ENCODE data around the gene ZNF562. TPM values are rescaled to one million over a fixed set of nuclear protein-coding genes. Genes with fewer than 3 reads are reported as not detected.
"Not testable (repeated sequence)": the region's sequence is repeated elsewhere in the genome, so short reads cannot be mapped to it uniquely, and the experiment has no call there.

Gene ZNF562
- total RNA-seq (10 to 100 TPM; 23.9 to 29.5 (median 25.9) TPM), polyA plus RNA-seq (7.5 TPM)
- long read RNA-seq, donor 1, partial matches to known transcripts, result 0 of 10 reads
- long read RNA-seq, donor 1, other reads (novel, unspliced or antisense), result 6 of 10 reads
- long read RNA-seq, donor 2, partial matches to known transcripts, result 0 of 2 reads
- long read RNA-seq, donor 2, other reads (novel, unspliced or antisense), result 2 of 2 reads
- long read RNA-seq, donor 3, partial matches to known transcripts, result 0 of 21 reads
- long read RNA-seq, donor 3, other reads (novel, unspliced or antisense), result 19 of 21 reads
- long read RNA-seq, donor 4, partial matches to known transcripts, result 0 of 2 reads
- long read RNA-seq, donor 4, other reads (novel, unspliced or antisense), result 1 of 2 reads

GRCh38 chr19:9674663-9675357 lies at the start of gene ZNF562:
TSS of gene ZNF562 (minus strand) at chr19:9675100. CDS start at chr19:9660744, 14,356 bp downstream.
- ATAC-seq (peak; percentile 98 to 99), DNase-seq (peak; percentile 90 to 96 (median 95))
- Histone ChIP-seq H3K9me3 (ENCODE audit: control insufficient read depth, low read length) (no peaks in the 10 kb centered on the region), H3K4me1 (ENCODE audit: control insufficient read depth, insufficient read depth, low read length) (no peaks in the 10 kb centered on the region), H3K27me3 (ENCODE audit: control insufficient read depth, insufficient read depth) (no peaks in the 10 kb centered on the region), H3K4me3 (ENCODE audit: low read length) (peak within 1 kb of the TSS; percentile 89), H3K27ac (ENCODE audit: low read length) (peak within 1 kb of the TSS; percentile 96)
- intact Hi-C loops (cut with DNase I), result loop anchor here in 2 of 4 donors (5.0 to 10.0 kb wide), 2 partner anchors 92 to 110 kb away; partner anchors contain the start of gene ZNF846 (in 1 of the 2)
- under 1% methylated on average over 42 of the region's 42 CpGs for WGBS

GRCh38 chr19:9724157-9724556 lies 49.3 kb upstream of the ZNF562 start:
- no peak overlapping the region for H3K27ac ChIP-seq (ENCODE audit: low read length)
- WGBS, result 86% methylated on average over 4 of the region's 4 CpGs
- intact Hi-C loops (cut with DNase I), result no loop called here
- no peak for ATAC-seq
- H3K9me3 ChIP-seq (ENCODE audit: control insufficient read depth, low read length), result no peaks in the 10 kb centered on the region
- H3K27me3 ChIP-seq (ENCODE audit: control insufficient read depth, insufficient read depth), result no peaks in the 10 kb centered on the region
- H3K4me3 ChIP-seq (ENCODE audit: low read length), result no peak overlapping the region
- DNase-seq, result no peak
- H3K4me1 ChIP-seq (ENCODE audit: control insufficient read depth, insufficient read depth, low read length), result peaks cover 2% of the 10 kb centered on the region

GRCh38 chr19:9721861-9722260 lies 47.0 kb upstream of the ZNF562 start:
- Histone ChIP-seq H3K27me3 (ENCODE audit: control insufficient read depth, insufficient read depth) (no peaks in the 10 kb centered on the region), H3K4me3 (ENCODE audit: low read length) (no peak overlapping the region), H3K9me3 (ENCODE audit: control insufficient read depth, low read length) (no peaks in the 10 kb centered on the region), H3K4me1 (ENCODE audit: control insufficient read depth, insufficient read depth, low read length) (peaks cover 2% of the 10 kb centered on the region), H3K27ac (ENCODE audit: low read length) (no peak overlapping the region)
- ATAC-seq (no peak), DNase-seq (no peak)
- intact Hi-C loops (cut with DNase I), result no loop called here
- WGBS, result 50% methylated on average over 6 of the region's 6 CpGs

- ATAC-seq, result no peak
- WGBS, result 66% methylated on average over 4 of the region's 4 CpGs
- intact Hi-C loops (cut with DNase I), result no loop called here
These were observed 45.6 kb upstream of the ZNF562 start for GRCh38 chr19:9720541-9720940.

GRCh38 chr19:9711815-9712214 lies 36.9 kb upstream of the ZNF562 start:
- WGBS, result 95% methylated on average over 3 of the region's 3 CpGs
- Histone ChIP-seq H3K27ac (ENCODE audit: low read length) (no peak overlapping the region), H3K4me1 (ENCODE audit: control insufficient read depth, insufficient read depth, low read length) (no peaks in the 10 kb centered on the region), H3K9me3 (ENCODE audit: control insufficient read depth, low read length) (no peaks in the 10 kb centered on the region), H3K27me3 (ENCODE audit: control insufficient read depth, insufficient read depth) (no peaks in the 10 kb centered on the region), H3K4me3 (ENCODE audit: low read length) (no peak overlapping the region)
- intact Hi-C loops (cut with DNase I), result no loop called here
- ATAC-seq (no peak), DNase-seq (no peak)

More at GRCh38 chr19:9720541-9720940, 45.6 kb upstream of the ZNF562 start:
- H3K9me3 ChIP-seq (ENCODE audit: control insufficient read depth, low read length), result no peaks in the 10 kb centered on the region
- H3K27me3 ChIP-seq (ENCODE audit: control insufficient read depth, insufficient read depth), result no peaks in the 10 kb centered on the region
- DNase-seq, result no peak
- H3K4me1 ChIP-seq (ENCODE audit: control insufficient read depth, insufficient read depth, low read length), result peaks cover 2% of the 10 kb centered on the region
- H3K4me3 ChIP-seq (ENCODE audit: low read length), result no peak overlapping the region
- no peak overlapping the region for H3K27ac ChIP-seq (ENCODE audit: low read length)

GRCh38 chr19:9709305-9709704 lies 34.4 kb upstream of the ZNF562 start:
- no peaks in the 10 kb centered on the region for H3K27me3 ChIP-seq (ENCODE audit: control insufficient read depth, insufficient read depth)

GRCh38 chr19:9705836-9706235 lies 30.9 kb upstream of the ZNF562 start:
- 57% methylated on average over 6 of the region's 6 CpGs for WGBS
- H3K27ac ChIP-seq (ENCODE audit: low read length), result no peak overlapping the region
- H3K4me3 ChIP-seq (ENCODE audit: low read length), result no peak overlapping the region
- no peak for ATAC-seq
- no peaks in the 10 kb centered on the region for H3K27me3 ChIP-seq (ENCODE audit: control insufficient read depth, insufficient read depth)
- no peaks in the 10 kb centered on the region for H3K9me3 ChIP-seq (ENCODE audit: control insufficient read depth, low read length)
- no peaks in the 10 kb centered on the region for H3K4me1 ChIP-seq (ENCODE audit: control insufficient read depth, insufficient read depth, low read length)
- no peak for DNase-seq
- intact Hi-C loops (cut with DNase I), result no loop called here

More at GRCh38 chr19:9709305-9709704, 34.4 kb upstream of the ZNF562 start:
- H3K27ac ChIP-seq (ENCODE audit: low read length), result no peak overlapping the region
- ATAC-seq (peak; percentile 45 to 65), DNase-seq (peak in 2 of 3 donors; percentile 24 to 45)
- H3K4me3 ChIP-seq (ENCODE audit: low read length), result no peak overlapping the region
- no peaks in the 10 kb centered on the region for H3K4me1 ChIP-seq (ENCODE audit: control insufficient read depth, insufficient read depth, low read length)
- 41% methylated on average over 1 of the region's 1 CpG for WGBS
- no peaks in the 10 kb centered on the region for H3K9me3 ChIP-seq (ENCODE audit: control insufficient read depth, low read length)
- intact Hi-C loops (cut with DNase I), result no loop called here

GRCh38 chr19:9702186-9702585 lies 27.3 kb upstream of the ZNF562 start:
- Histone ChIP-seq H3K4me1 (ENCODE audit: control insufficient read depth, insufficient read depth, low read length) (no peaks in the 10 kb centered on the region), H3K4me3 (ENCODE audit: low read length) (no peak overlapping the region), H3K27me3 (ENCODE audit: control insufficient read depth, insufficient read depth) (no peaks in the 10 kb centered on the region), H3K9me3 (ENCODE audit: control insufficient read depth, low read length) (no peaks in the 10 kb centered on the region), H3K27ac (ENCODE audit: low read length) (no peak overlapping the region)
- intact Hi-C loops (cut with DNase I), result no loop called here
- 90% methylated on average over 6 of the region's 6 CpGs for WGBS
- ATAC-seq (no peak), DNase-seq (no peak)

GRCh38 chr19:9700229-9700981 lies 25.5 kb upstream of the ZNF562 start:
- Histone ChIP-seq H3K9me3 (ENCODE audit: control insufficient read depth, low read length) (no peaks in the 10 kb centered on the region), H3K4me1 (ENCODE audit: control insufficient read depth, insufficient read depth, low read length) (no peaks in the 10 kb centered on the region), H3K4me3 (ENCODE audit: low read length) (no peak overlapping the region), H3K27me3 (ENCODE audit: control insufficient read depth, insufficient read depth) (no peaks in the 10 kb centered on the region), H3K27ac (ENCODE audit: low read length) (no peak overlapping the region)
- intact Hi-C loops (cut with DNase I), result no loop called here
- ATAC-seq (no peak), DNase-seq (peak in 1 of 3 donors; percentile 29)
- WGBS, result 90% methylated on average over 22 of the region's 22 CpGs

- intact Hi-C loops (cut with DNase I); H3K27me3 ChIP-seq (ENCODE audit: control insufficient read depth, insufficient read depth); DNase-seq; H3K4me3 ChIP-seq (ENCODE audit: low read length); H3K9me3 ChIP-seq (ENCODE audit: control insufficient read depth, low read length); H3K4me1 ChIP-seq (ENCODE audit: control insufficient read depth, insufficient read depth, low read length); H3K27ac ChIP-seq (ENCODE audit: low read length); ATAC-seq: not testable (repeated sequence)
- 65% methylated on average over 4 of the region's 4 CpGs for WGBS
These were observed 15.4 kb upstream of the ZNF562 start for GRCh38 chr19:9690301-9690700.

Data from right cardiac atrium (tissue), 5 donors.